ENCODE results near the gene KDM4D. TPM values are rescaled to one million over a fixed set of nuclear protein-coding genes. Genes with fewer than 3 reads are reported as not detected.

Gene KDM4D
- polyA plus RNA-seq, 3 donors, result 0.03 to 0.16 TPM; not detected in 1

DNA sequence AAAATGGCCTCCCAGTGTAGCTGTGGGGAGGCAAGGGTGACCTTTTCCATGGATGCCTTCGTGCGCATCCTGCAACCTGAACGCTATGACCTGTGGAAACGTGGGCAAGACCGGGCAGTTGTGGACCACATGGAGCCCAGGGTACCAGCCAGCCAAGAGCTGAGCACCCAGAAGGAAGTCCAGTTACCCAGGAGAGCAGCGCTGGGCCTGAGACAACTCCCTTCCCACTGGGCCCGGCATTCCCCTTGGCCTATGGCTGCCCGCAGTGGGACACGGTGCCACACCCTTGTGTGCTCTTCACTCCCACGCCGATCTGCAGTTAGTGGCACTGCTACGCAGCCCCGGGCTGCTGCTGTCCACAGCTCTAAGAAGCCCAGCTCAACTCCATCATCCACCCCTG, 24.8 kb downstream of the KDM4D start:
- Mint-ChIP-seq H3K4me3 (no peak overlapping the region), H3K4me1 (no peaks in the 10 kb centered on the region), H3K36me3 (no peaks in the 10 kb centered on the region), H3K27me3 (ENCODE audit: low read depth in 3 of 3) (peaks cover 0 to 2% (median 0%) of the 10 kb centered on the region in 3 donors), H3K27ac (no peak overlapping the region), H3K9me3 (peaks cover 2 to 12% (median 4%) of the 10 kb centered on the region in 7 donors)
- H3K36me3 ChIP-seq (replicated peaks in 1 of 2; ENCODE audit: control insufficient read depth in 1 of 2, insufficient read depth in 2 of 2, low read length in 2 of 2), result no peaks in the 10 kb centered on the region
- intact Hi-C loops (cut with micrococcal nuclease), result no loop called here
- H4K20me1 ChIP-seq (ENCODE audit: insufficient read depth, low read length), result no peaks in the 10 kb centered on the region
- H3K9me3 ChIP-seq (replicated peaks in 1 of 2; ENCODE audit: control insufficient read depth in 1 of 2, insufficient read depth in 1 of 2, low read length in 2 of 2), result no peaks in the 10 kb centered on the region
- DNase-seq, result no peak
- no peak overlapping the region for H3K9ac ChIP-seq (ENCODE audit: insufficient read depth, low read length, poor library complexity, severe bottlenecking)
- no peaks in the 10 kb centered on the region for H3K27me3 ChIP-seq (ENCODE audit: control insufficient read depth in 2 of 2, insufficient read depth in 2 of 2, low read length in 2 of 2)
- no peak for TF ChIP-seq CTCF (IDR thresholded peaks at IDR 0.05)
- H2AFZ ChIP-seq (ENCODE audit: insufficient read depth, low read depth, low read length, poor library complexity, severe bottlenecking), result no peak overlapping the region
- H3K4me3 ChIP-seq (replicated peaks in 1 of 3; ENCODE audit: low read depth in 2 of 3, low read length in 3 of 3), result no peak overlapping the region
- H3K4me2 ChIP-seq (replicated peaks; ENCODE audit: extremely low read depth, low read length, poor library complexity, severe bottlenecking), result no peak overlapping the region
- no peak overlapping the region for H3K27ac ChIP-seq (ENCODE audit: low read depth in 1 of 2, low read length in 2 of 2)
- no peaks in the 10 kb centered on the region for H3K79me2 ChIP-seq (ENCODE audit: insufficient read depth, low read length)
- no peaks in the 10 kb centered on the region for H3K4me1 ChIP-seq (ENCODE audit: control insufficient read depth in 1 of 2, insufficient read depth in 2 of 2, low read length in 2 of 2)
- 92% methylated on average over 13 of the region's 13 CpGs for WGBS (ENCODE audit: insufficient coverage)

GRCh38 chr11:95003716-95004115, 30.2 kb downstream of the KDM4D start:
- Histone ChIP-seq H3K27me3 (ENCODE audit: control insufficient read depth in 2 of 2, insufficient read depth in 2 of 2, low read length in 2 of 2) (no peaks in the 10 kb centered on the region), H3K79me2 (ENCODE audit: insufficient read depth, low read length) (no peaks in the 10 kb centered on the region), H3K9me3 (replicated peaks in 1 of 2; ENCODE audit: control insufficient read depth in 1 of 2, insufficient read depth in 1 of 2, low read length in 2 of 2) (no peaks in the 10 kb centered on the region), H3K36me3 (replicated peaks in 1 of 2; ENCODE audit: control insufficient read depth in 1 of 2, insufficient read depth in 2 of 2, low read length in 2 of 2) (no peaks in the 10 kb centered on the region), H3K4me3 (replicated peaks in 1 of 3; ENCODE audit: low read depth in 2 of 3, low read length in 3 of 3) (no peak overlapping the region), H3K27ac (ENCODE audit: low read depth in 1 of 2, low read length in 2 of 2) (no peak overlapping the region), H3K4me2 (replicated peaks; ENCODE audit: extremely low read depth, low read length, poor library complexity, severe bottlenecking) (no peak overlapping the region), H4K20me1 (ENCODE audit: insufficient read depth, low read length) (no peaks in the 10 kb centered on the region), H3K9ac (ENCODE audit: insufficient read depth, low read length, poor library complexity, severe bottlenecking) (no peak overlapping the region), H2AFZ (ENCODE audit: insufficient read depth, low read depth, low read length, poor library complexity, severe bottlenecking) (no peak overlapping the region), H3K4me1 (ENCODE audit: control insufficient read depth in 1 of 2, insufficient read depth in 2 of 2, low read length in 2 of 2) (no peaks in the 10 kb centered on the region)
- no peak overlapping the region for H3K27ac Mint-ChIP-seq
- TF ChIP-seq CTCF (IDR thresholded peaks at IDR 0.05), result no peak
- no peak overlapping the region for H3K4me3 Mint-ChIP-seq
- DNase-seq, result no peak
- no peaks in the 10 kb centered on the region for H3K4me1 Mint-ChIP-seq
- H3K9me3 Mint-ChIP-seq, result peaks cover 2 to 7% (median 3%) of the 10 kb centered on the region in 7 donors
- intact Hi-C loops (cut with micrococcal nuclease), result no loop called here
- no peaks in the 10 kb centered on the region for H3K36me3 Mint-ChIP-seq
- H3K27me3 Mint-ChIP-seq (ENCODE audit: low read depth in 3 of 3), result peaks cover 3 to 4% (median 4%) of the 10 kb centered on the region in 3 donors

Data from CD14-positive monocyte (primary cell).